Measurements from ENCODE around the gene SHROOM3.

- no peak for TF ChIP-seq CTCF (IDR thresholded peaks at IDR 0.05; ENCODE audit: insufficient read depth, low read length, poor library complexity, severe bottlenecking)
- TF ChIP-seq EZH2phosphoT487 (conservative IDR thresholded peaks at IDR 0.05; ENCODE audit: low read length): no peak
These were observed 81.2 kb downstream of the SHROOM3 start for GRCh38 chr4:76515975-76516843.
